Adrenal gland (tissue), 12 donors: ENCODE measurements around the gene SDR42E2. TPM values are rescaled to one million over a fixed set of nuclear protein-coding genes. Genes with fewer than 3 reads are reported as not detected.

ENCODE experiments used
- DNase-seq, 7 donors: peaks; one replicate each; pipeline ENCODE4 v3.0.0-alpha.2; 2019 to 2020
- H3K27ac ChIP-seq, 5 donors: fragments of 200-600 bp; sonication (generic) in 4 of 5; 1 replicate in 3 of 5; 2 replicates in 2 of 5; pipeline versions ENCODE4 v1.5.1 to v1.8.0; 2016 to 2020; ENCODE audit warnings: mild to moderate bottlenecking in 1 of 5
- H3K27me3 ChIP-seq: fragments of 200-600 bp; 2 replicates; pipeline ENCODE4 v1.8.0; 2021
- H3K36me3 ChIP-seq, 2 donors: fragments of 200-600 bp; replicated peaks in 1 of 2; 1 replicate in 1 of 2; 2 replicates in 1 of 2; pipeline versions ENCODE4 v1.5.1 to v1.8.0; 2018 to 2022
- H3K4me1 ChIP-seq, 2 donors: fragments of 200-600 bp; replicated peaks in 1 of 2; 1 replicate in 1 of 2; 2 replicates in 1 of 2; pipeline versions ENCODE4 v1.5.1 to v1.8.0; 2018 to 2021
- H3K4me3 ChIP-seq, 4 donors: fragments of 200-600 bp; sonication (generic) in 3 of 4; one replicate each; pipeline ENCODE4 v1.5.1; 2016 to 2018
- H3K9me3 ChIP-seq, 3 donors: fragments of 200-600 bp; sonication (generic) in 1 of 3; replicated peaks in 1 of 3; 1 replicate in 2 of 3; 2 replicates in 1 of 3; pipeline versions ENCODE4 v1.5.1 to v1.8.0; 2016 to 2021
- POLR2A ChIP-seq, 2 donors: fragments of 450-650 bp; IDR thresholded peaks; one replicate each; pipeline ENCODE4 v1.6.1; 2017; ENCODE audit warnings: antibody characterized with exemption in 2 of 2, mild to moderate bottlenecking in 2 of 2, moderate library complexity in 1 of 2
- WGBS, 4 donors: extraction: QIAGEN DNeasy Blood & Tissue Kit in 2 of 4; methylation state at CpG; one replicate each; pipeline versions ENCODE4 v1.1.5 to v1.1.7; 2013 to 2017; 5-methylcytosine and 5-hydroxymethylcytosine counted together
- intact Hi-C, 2 donors: fragments of 100-400 bp; cut with DNase I; formaldehyde crosslinking; loops; one replicate each; pipeline versions ENCODE4 v1.14.1 to v1.15.0; 2022 to 2023
- polyA plus RNA-seq, 3 donors: library from polyadenylated mRNA; stranded (reverse); fragments of 200-250 nt in 2 of 3; fragments of 350-450 nt in 1 of 3; fragmentation: Illumina TruSeq in 1 of 3; extraction: RNeasy Lipid Tissue Mini Kit (QIAGEN cat#74804) in 1 of 3; gene quantifications; one replicate each; pipeline ENCODE4 v1.2.3, GENCODE V29; 2013 to 2014
- total RNA-seq, 9 donors: library from RNA; depleted of rRNA in 4 of 9; stranded (reverse); fragments of >200 nt in 4 of 9; fragments of 120-200 nt in 1 of 9; fragmentation: NEBNext Ultra II Directional in 1 of 9; extraction: Animal tissue kit (Norgen Biotek cat#: 25700) in 1 of 9; gene quantifications; one replicate each; pipeline versions ENCODE4 v1.1.0 to v1.2.4, GENCODE V29; 2013 to 2023
- TF ChIP-seq, protein P1 (sequence below), 6 experiments: fragments of 450-650 bp in 4 of 6; fragments of 200-600 bp in 2 of 6; sonication (generic) in 1 of 6; IDR thresholded peaks; 1 replicate in 5 of 6; 2 replicates in 1 of 6; pipeline versions ENCODE4 v1.5.1 to v1.8.0; 2016 to 2021; ENCODE audit warnings: antibody characterized with exemption in 6 of 6, mild to moderate bottlenecking in 2 of 6, moderate library complexity in 1 of 6
- donor health status: healthy with polysubstance abuse.
- donor health status: Bipolar disorder and iron deficiency.
- donor health status: DM: yes; HTN: yes; CAD: no.
- donor health status: DM: no; HTN: no; CAD: no.
- donor health status: DM: no; HTN: no; CAD: no.
- donor health status: DM: yes; HTN: yes; CAD: no.

Gene SDR42E2
- total and polyA plus RNA-seq, 12 donors: 0.08 to 0.10 TPM; not detected in 10

GRCh38 chr16:22184615-22184968, 22.3 kb downstream of the SDR42E2 start:
- Histone ChIP-seq H3K9me3 (no peaks in the 10 kb centered on the region), H3K27ac (no peak overlapping the region), H3K36me3 (no peaks in the 10 kb centered on the region), H3K4me1 (peaks cover 10 to 15% of the 10 kb centered on the region in 2 donors), H3K27me3 (no peaks in the 10 kb centered on the region), H3K4me3 (no peak overlapping the region)
- 86 to 95% (median 93%) methylated on average over 6 of the region's 6 CpGs for WGBS, 4 donors
- TF ChIP-seq, protein P1, sequence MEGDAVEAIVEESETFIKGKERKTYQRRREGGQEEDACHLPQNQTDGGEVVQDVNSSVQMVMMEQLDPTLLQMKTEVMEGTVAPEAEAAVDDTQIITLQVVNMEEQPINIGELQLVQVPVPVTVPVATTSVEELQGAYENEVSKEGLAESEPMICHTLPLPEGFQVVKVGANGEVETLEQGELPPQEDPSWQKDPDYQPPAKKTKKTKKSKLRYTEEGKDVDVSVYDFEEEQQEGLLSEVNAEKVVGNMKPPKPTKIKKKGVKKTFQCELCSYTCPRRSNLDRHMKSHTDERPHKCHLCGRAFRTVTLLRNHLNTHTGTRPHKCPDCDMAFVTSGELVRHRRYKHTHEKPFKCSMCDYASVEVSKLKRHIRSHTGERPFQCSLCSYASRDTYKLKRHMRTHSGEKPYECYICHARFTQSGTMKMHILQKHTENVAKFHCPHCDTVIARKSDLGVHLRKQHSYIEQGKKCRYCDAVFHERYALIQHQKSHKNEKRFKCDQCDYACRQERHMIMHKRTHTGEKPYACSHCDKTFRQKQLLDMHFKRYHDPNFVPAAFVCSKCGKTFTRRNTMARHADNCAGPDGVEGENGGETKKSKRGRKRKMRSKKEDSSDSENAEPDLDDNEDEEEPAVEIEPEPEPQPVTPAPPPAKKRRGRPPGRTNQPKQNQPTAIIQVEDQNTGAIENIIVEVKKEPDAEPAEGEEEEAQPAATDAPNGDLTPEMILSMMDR (IDR thresholded peaks at IDR 0.05): no peak
- no peak for TF ChIP-seq POLR2A (IDR thresholded peaks at IDR 0.05)
- intact Hi-C loops: no loop called here
- no peak for DNase-seq

GRCh38 chr16:22186517-22186916, 24.2 kb downstream of the SDR42E2 start:
- Histone ChIP-seq H3K9me3 (no peaks in the 10 kb centered on the region), H3K27ac (no peak overlapping the region), H3K4me1 (peaks cover 16 to 21% of the 10 kb centered on the region in 2 donors), H3K4me3 (no peak overlapping the region), H3K36me3 (no peaks in the 10 kb centered on the region), H3K27me3 (no peaks in the 10 kb centered on the region)
- no peak for DNase-seq
- intact Hi-C loops: loop anchor here in 1 of 2 donors (5.0 kb wide), 1 partner anchor 184 kb away; the partner anchor contains the start of gene PDZD9
- TF ChIP-seq, protein P1 (IDR thresholded peaks at IDR 0.05): no peak
- TF ChIP-seq POLR2A (IDR thresholded peaks at IDR 0.05): no peak
- WGBS, 4 donors: 54 to 91% (median 80%) methylated on average over 2 to 3 of the region's 3 CpGs

DNA sequence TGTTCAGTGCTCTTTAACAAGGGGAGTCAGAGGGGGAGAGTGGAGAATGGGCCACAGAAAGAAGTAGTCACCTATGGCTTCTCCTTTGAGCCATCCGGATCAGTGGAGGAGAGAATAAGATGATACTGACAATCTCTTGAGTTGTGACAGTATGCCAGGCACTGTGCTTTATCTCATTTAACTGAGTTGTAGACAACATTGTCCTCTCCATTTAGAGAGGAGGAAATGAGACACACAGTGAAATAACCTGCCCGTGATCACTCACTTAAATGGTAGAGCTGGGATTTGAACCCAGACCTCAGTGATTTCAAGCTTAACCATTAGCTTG, 25.9 kb downstream of the SDR42E2 start:
- H3K27me3 ChIP-seq: no peaks in the 10 kb centered on the region
- H3K36me3 ChIP-seq: no peaks in the 10 kb centered on the region
- no peaks in the 10 kb centered on the region for H3K9me3 ChIP-seq
- H3K27ac ChIP-seq: peak overlapping the region in 1 of 5 donors; percentile 96
- peaks cover 28 to 35% of the 10 kb centered on the region in 2 donors for H3K4me1 ChIP-seq
- 69 to 87% (median 79%) methylated on average over 2 of the region's 2 CpGs for WGBS, 4 donors
- no peak for DNase-seq
- intact Hi-C loops: loop anchor here (2.0 to 5.0 kb wide), 2 partner anchors 183 to 186 kb away; partner anchors contain the start of gene PDZD9 (in 1 of the 2)
- TF ChIP-seq, protein P1 (IDR thresholded peaks at IDR 0.05): no peak
- no peak for TF ChIP-seq POLR2A (IDR thresholded peaks at IDR 0.05)
- no peak overlapping the region for H3K4me3 ChIP-seq

- 32 to 38% (median 33%) methylated on average over 7 to 8 of the region's 8 CpGs for WGBS, 4 donors
- DNase-seq: peak; percentile 58 to 89 (median 80)
- no peaks in the 10 kb centered on the region for H3K36me3 ChIP-seq
- TF ChIP-seq, protein P1 (IDR thresholded peaks at IDR 0.05): peak; percentile 60 to 88 (median 84)
- TF ChIP-seq POLR2A (IDR thresholded peaks at IDR 0.05): no peak
- no peak overlapping the region for H3K4me3 ChIP-seq
- H3K4me1 ChIP-seq: peaks cover 28 to 35% of the 10 kb centered on the region in 2 donors
- H3K27ac ChIP-seq: peak overlapping the region in 3 of 5 donors; percentile 90 to 96 (median 95)
- H3K27me3 ChIP-seq: no peaks in the 10 kb centered on the region
- intact Hi-C loops: loop anchor here (2.0 to 5.0 kb wide), 2 partner anchors 184 to 187 kb away; partner anchors contain the start of gene PDZD9 (in 1 of the 2)
- H3K9me3 ChIP-seq: no peaks in the 10 kb centered on the region
These were observed 26.5 kb downstream of the SDR42E2 start for GRCh38 chr16:22188595-22189442.
